OCI-LY1 (cell line): Measurements from ENCODE around the gene ANKRD31.

Experiments used
- CTCF ChIP-seq: fragments of 200-600 bp; sonication (generic), shearing (Covaris generic); IDR thresholded peaks from 2 replicates; pipeline ENCODE4 v1.5.1; 2017; ENCODE audit warnings: mild to moderate bottlenecking, antibody characterized with exemption, low read length, moderate library complexity, mixed read lengths
- EZH2 ChIP-seq: fragments of 200-600 bp; sonication (generic), shearing (Covaris generic); IDR thresholded peaks from 2 replicates; pipeline ENCODE4 v1.8.0; 2017; ENCODE audit warnings: borderline replicate concordance, mixed run types, mild to moderate bottlenecking, antibody characterized with exemption, low read length, moderate library complexity, mixed read lengths

DNA sequence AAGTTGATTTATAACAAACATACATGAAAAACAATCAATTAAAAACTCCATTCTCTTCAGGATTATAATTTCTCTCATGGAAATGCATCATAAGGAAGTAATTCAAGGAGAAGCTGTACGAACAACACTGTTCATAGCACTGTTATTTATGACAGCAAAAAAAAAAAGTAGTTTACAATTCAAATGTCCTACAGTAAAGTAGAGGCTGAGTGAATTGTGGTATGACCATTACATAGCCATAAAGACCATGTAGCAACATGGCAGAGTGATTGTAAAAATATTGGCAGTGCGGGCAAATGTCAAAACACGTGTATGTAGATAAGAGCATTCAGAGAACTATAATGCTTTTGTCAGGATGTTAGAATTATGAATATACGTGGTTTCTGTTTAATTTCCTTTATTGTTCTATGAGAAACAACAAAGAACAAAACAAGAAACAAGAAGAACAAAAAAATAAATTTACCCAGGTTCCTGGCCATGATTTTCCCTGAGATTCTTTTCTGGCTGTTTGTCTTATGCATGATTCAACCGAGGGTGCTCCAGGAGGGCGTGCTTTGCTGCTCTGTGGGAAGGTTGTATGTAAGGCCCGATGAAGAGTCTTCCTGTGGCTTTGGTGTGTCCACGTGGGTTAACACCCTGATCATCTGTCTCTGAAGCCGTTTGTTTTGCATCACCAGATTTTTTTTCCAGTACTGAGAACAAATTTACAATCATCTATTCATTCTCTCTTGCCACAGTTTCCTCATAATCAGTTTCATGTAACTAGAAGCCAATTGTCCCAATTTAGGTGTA, 213.1 kb downstream of the ANKRD31 start:
- no peak for TF ChIP-seq CTCF
- no peak for TF ChIP-seq EZH2
